Activated CD4-positive, alpha-beta T cell treated with anti-CD3 and anti-CD28 coated beads for 48 hours (primary cell): ENCODE data around the gene GEMIN5.
"Not testable (repeated sequence)": the region's sequence is repeated elsewhere in the genome, so short reads cannot be mapped to it uniquely, and the experiment has no call there.

Experiments
- DNase-seq: peaks from one replicate; pipeline ENCODE4 v3.0.0-alpha.2; 2020

GEMIN5 gene, protein sequence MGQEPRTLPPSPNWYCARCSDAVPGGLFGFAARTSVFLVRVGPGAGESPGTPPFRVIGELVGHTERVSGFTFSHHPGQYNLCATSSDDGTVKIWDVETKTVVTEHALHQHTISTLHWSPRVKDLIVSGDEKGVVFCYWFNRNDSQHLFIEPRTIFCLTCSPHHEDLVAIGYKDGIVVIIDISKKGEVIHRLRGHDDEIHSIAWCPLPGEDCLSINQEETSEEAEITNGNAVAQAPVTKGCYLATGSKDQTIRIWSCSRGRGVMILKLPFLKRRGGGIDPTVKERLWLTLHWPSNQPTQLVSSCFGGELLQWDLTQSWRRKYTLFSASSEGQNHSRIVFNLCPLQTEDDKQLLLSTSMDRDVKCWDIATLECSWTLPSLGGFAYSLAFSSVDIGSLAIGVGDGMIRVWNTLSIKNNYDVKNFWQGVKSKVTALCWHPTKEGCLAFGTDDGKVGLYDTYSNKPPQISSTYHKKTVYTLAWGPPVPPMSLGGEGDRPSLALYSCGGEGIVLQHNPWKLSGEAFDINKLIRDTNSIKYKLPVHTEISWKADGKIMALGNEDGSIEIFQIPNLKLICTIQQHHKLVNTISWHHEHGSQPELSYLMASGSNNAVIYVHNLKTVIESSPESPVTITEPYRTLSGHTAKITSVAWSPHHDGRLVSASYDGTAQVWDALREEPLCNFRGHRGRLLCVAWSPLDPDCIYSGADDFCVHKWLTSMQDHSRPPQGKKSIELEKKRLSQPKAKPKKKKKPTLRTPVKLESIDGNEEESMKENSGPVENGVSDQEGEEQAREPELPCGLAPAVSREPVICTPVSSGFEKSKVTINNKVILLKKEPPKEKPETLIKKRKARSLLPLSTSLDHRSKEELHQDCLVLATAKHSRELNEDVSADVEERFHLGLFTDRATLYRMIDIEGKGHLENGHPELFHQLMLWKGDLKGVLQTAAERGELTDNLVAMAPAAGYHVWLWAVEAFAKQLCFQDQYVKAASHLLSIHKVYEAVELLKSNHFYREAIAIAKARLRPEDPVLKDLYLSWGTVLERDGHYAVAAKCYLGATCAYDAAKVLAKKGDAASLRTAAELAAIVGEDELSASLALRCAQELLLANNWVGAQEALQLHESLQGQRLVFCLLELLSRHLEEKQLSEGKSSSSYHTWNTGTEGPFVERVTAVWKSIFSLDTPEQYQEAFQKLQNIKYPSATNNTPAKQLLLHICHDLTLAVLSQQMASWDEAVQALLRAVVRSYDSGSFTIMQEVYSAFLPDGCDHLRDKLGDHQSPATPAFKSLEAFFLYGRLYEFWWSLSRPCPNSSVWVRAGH (N-terminal part only)

DNA sequence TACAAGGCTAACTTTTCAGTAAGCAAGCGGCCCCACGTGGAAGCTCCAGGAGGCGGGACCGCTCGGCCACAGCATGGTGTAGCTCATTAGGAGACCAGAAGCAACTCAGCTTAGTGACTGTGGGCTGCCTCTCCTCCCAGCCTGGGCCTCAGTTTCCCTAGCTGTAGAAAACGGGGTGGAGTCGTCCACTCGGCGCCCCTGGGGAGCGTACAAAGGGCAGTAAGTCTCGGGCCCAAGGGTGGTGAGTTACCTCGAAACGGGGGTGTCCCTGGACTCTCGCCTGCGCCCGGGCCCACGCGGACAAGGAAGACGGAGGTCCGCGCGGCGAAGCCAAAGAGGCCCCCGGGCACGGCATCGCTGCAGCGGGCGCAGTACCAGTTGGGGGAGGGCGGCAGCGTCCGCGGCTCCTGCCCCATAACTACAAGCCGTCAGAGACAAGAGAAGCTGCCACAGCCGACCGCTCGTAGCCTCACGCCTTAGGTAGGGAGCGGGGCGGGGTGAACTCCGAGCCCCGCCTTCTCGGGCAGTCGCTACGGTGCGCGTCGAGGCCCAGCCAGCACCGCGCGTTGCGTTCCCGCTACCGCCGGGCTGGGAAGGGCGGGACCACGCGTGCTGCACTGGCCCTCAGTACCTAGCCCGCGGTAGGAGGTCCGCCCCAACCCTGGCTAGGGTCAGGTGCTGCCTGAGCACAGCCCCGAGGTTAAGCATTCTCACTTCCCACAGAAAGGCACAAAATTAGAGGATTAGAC is at the start of gene GEMIN5:
Gene GEMIN5, minus strand, starts transcription at position 494 of the 749 bp plus-strand sequence. Its CDS starts 78 bp downstream, at position 416.
- peak; percentile 90 for DNase-seq

DNA sequence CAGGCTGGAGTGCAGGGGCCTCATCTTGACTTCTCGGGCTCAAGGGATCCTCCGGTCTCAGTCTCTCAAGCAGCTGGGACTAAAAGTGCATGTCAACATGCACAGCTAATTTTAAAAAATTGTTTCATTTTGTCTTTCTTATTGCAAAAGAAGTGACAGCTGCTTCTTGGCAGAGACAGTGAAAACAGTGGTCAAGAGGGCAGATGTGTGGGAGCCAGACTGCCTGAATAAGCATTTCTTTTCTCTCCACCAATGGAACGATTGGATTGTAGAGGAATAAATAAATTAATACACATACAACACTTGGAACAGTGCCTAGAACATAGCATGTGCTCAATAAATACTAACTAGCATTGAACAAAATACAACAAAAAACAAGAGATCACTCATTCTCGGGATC is 48.1 kb upstream of the GEMIN5 start:
- no peak for DNase-seq

DNA sequence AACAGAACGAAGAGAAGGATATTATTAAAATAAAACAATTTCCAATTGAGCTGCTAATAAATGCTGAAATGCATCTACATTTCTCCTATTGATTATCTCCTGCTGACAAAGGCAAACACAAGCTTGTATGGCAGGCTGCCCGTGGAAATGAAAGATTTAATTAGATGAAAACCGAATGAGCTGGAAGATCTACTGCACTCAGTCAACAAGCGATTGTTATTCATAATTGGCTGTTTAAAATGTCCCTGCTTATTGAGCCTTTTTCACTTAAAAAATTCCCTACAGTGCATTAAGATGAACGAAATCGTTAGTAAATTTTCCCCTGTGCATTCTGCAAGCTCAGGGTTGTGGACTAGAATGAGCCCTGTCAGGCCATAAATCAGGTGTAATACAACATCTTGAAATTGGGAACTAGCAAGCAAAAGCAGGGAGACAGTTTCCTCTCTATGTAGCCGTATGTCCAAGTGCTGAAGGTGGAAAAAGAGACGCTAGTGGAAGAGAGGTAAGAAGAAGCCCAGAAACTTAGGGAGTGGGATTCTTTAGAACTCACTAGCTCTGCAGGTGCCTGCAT is 47.0 kb upstream of the GEMIN5 start:
- no peak for DNase-seq

DNA sequence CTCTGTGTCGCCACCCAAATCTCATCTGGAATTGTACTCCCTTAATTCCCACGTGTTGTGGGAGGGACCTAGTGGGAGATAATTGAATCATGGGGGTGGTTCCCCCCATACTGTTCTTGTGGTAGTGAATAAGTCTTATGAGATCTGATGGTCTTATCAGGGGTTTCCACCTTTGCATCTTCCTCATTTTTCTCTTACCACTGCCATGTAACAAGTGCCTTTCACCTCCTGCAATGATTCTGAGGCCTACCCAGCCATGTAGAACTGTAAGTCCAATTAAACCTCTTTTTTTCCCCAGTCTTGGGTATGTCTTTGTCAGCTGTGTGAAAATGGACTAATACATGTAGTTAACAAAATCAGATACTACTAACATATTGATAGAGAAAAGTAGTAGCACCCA is 40.3 kb upstream of the GEMIN5 start:
- not testable (repeated sequence) for DNase-seq

DNA sequence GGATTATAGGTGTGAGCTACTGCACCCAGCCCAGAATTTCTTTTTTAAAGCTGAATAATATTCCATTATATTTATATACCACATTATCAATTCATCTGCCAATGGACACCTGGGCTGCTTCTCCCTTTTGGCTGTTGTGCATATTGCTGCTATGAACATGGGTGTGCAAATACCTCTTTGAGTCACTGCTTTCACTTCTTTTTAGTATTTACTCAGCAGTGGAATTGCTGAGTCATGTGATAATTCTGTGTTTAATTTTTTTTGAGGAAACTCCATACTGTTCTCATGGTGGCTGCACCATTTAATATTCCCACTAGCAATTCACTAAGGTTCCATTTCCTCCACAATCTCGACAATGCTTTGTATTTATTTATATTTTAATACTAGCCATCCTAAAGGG is 39.4 kb upstream of the GEMIN5 start:
- no peak for DNase-seq

DNA sequence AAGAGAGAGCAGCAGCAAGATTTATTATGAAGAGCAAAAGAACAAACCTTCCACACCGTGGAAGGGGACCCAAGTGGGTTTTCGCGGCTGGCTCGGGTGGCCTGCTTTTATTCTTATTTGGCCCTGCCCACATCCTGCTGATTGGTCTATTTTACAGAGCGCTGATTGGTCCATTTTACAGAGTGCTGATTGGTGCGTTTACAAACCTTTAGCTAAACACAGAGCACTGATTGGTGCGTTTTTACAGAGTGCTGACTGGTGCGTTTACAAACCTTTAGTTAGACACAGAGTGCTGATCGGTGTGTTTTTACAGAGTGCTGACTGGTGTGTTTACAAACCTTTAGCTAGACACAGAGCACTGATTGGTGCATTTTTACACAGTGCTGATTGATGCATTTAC is 38.1 kb upstream of the GEMIN5 start:
- not testable (repeated sequence) for DNase-seq

DNA sequence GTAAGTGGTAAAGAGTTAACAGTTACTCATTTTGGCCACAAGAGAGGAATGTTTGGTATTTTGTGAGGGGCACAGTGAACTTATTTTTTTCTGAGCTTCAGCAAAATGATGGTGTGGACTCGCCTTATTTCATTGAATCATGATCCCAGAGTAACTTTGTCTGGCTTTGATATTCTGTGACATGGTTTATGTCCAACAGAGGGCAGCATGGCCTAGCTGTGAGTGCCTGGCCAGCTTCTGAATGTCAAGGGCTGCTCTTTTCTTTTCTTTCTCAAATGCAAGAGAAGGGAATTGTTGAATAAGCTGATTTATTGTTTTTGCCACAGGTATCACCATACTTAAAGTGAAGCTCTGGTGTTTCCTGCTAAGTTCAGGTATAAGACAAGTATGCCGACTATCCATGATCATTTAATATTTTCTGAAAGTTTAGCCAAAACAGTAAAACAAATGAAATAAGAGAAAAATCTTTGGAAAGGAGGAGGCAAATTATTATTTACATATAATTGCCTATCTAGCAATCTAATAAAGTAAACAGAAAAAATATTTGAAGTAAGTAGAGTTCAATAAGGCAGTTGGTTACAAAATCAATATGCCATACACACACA is 34.6 kb upstream of the GEMIN5 start:
- peak; percentile 5 for DNase-seq

DNA sequence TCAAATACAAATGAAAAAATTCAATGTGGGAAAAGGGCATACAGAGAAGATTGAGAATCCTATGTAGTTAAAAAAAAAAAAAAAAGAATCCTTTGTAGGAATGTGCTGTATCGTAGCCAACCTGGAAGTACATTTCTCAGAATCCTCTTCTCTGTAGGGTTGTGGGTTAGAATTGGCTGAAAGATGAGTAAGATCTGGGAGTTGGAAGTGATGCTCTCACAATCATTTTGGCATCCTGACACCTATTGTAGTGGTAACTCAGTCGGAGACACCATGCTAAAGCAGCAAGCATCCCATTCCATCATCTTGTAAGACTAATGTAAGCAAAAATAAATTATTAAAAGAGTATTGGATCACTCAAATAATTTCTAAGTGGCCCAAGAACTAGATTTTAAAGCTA is 33.5 kb upstream of the GEMIN5 start:
- DNase-seq = no peak

DNA sequence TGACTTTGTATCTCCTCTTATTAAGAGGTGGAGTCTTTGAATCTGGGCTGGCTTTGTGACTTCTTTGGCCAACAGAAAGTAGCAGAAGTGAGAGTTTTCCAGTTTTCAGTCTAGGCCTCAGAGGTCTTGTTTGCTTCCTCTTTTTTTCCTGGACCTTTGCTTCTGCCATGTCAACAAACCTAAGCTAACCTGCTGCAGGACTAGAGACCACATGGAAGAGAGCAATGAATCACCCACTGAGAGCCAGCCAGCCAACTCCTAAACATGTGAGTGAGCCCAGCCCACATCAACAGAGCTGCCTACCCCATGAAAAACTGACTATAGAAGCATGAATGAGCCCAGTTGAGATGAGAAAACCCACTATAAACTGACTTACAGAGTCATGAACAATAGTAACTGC is 32.7 kb upstream of the GEMIN5 start:
- no peak for DNase-seq

DNA sequence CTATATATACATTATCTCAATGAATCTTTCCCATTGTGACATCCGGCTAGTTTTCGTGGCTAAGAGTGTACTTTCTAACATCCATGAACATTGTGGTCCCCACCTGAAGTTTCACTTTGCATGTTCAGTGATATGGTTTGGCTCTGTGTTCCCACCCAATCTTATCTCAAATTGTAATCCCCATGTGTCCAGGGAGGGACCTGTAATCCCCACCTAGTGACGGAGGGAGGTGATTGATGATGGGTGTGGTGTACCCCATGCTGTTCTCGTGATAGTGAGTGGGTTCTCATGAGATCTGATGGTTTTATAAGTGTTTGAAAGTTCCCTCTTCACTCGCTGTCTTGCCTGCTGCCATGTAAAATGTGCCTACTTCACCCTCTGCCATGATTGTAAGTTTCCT is 30.9 kb upstream of the GEMIN5 start:
- DNase-seq = no peak

DNA sequence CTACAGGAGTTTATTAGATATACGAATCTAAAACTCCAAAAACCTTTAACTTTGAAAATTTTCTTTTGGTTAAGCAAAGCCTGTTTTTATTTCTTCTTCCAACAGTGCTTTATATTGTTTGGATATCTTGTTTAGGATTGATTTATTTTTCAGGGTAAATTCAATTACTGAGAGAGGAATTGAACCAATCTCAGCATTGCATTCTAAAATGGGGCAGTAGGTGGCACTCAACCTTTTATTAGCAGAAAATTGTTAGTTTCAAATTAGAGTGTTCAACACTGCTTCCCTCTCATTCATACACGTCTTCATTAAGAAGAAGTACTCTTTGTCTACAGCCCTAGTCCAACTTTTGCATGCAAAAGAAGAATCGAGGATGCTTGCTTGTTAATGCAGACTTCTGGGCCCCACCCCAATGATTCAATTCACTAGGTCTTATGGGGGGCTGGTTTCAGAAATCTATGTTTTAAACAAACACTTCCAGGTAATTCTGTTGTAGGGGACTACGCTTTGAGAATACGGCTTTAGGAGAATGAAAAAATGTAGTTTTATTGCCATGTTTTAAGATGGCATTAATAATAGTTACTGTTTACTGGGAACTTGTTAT is 29.5 kb upstream of the GEMIN5 start:
- DNase-seq = no peak

DNA sequence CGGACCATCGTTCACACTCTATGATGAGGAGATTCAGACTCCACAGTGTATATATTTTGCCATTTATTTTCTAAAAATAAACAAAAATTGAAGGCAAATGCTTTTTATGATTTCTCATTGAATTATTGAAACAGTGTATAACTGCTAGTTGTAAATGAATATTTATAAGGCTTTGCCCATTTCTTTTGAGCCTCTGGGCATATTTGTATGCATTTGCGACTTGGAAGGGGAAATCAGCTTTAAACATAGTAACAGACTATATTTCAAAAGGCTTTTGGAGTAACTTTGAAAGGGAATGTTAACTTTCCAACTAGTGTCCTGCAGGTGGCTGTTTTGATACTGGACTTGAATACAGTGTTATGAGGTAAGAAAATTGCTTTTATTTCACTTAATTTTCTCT is 28.9 kb upstream of the GEMIN5 start:
- no peak for DNase-seq

DNA sequence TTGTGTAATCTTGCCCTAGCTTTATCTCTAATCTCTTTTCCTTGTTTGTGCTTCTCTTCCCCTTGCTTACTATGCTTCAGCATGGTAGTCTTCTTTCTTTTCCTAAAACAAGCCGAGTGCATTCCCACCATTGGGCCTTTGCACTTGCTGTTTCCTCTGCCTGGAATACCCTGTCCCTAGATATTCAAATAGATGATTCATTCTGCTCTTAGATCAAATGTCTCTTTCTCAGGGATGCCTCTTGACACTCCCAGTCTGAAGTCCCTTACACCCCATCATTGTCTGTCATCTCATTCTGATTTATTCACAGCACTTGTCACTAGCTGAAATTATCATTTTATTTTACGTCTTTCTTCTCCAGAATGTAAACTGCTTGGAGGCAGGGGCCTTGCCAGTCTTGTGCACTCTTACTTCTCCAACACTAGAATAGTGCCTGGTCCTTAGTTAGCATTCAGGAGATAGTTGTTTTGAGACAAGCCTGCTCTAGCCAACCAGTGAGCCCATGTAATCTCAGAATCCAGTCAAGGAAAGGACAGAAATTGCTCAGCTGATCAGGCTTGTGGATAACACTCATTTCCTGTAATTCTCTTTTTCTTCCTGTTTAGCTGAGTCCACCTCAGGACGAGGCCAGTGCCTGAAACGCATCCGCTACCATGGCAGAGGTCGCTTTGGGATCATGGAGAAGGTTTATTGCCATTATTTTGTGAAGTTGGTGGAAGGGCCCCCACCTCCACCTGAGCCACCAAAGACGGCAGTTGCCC is 28.2 kb upstream of the GEMIN5 start:
- DNase-seq = no peak

DNA sequence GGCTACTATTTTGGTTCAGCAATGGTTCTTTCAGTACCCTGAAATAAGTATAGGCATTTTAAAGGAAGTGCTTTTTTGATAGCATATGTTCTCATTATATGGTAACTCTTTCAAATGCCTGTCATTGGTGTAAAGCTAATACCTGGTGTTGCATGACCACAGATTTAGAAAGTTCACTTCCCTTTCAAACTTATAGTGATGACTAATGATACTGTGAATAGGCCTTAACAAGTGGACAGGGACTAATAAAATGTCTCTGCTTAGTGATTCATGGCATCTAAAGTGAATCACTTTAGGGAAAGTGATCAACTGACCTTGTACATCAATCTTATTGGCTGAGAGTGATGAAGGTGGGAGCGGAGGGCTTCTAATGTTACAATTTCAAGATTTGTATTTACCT is 24.5 kb upstream of the GEMIN5 start:
- no peak for DNase-seq

DNA sequence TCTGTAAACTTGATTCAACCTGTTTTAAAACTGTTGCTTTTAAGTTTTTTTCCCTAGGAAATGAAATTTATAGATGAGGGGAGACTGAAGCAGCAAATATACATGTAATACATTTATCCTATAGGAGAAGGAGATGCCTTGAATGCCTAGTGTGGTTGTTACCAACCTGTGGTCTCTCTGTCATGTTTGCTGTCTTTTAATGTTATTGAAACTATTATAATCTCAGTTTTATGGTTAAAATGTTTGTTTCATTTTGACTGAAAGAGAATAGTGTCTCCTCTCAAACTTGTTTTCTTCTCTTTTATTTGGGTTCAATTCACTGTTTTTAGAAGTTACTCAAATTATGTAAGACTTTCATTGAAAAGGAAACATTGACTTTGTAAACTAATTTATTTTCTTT is 18.7 kb upstream of the GEMIN5 start:
- no peak for DNase-seq

DNA sequence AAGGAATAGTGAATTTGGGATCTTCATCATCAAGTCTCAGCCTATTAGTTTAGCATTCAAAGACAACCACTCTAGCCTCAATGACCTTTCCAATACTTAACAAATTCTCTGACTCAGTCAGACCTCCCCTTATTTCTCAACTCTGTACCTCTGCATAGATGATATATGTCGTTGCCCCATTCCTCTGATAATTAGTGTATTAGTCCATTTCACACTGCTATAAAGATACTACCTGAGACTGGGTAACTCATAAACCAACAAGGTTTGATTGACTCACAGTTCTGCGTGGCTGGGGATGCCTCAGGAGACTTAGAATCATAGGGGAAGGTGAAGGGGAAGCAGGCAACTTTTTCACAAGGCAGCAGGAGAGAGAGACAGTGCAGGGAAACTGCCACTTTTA is 11.8 kb upstream of the GEMIN5 start:
- DNase-seq = no peak

DNA sequence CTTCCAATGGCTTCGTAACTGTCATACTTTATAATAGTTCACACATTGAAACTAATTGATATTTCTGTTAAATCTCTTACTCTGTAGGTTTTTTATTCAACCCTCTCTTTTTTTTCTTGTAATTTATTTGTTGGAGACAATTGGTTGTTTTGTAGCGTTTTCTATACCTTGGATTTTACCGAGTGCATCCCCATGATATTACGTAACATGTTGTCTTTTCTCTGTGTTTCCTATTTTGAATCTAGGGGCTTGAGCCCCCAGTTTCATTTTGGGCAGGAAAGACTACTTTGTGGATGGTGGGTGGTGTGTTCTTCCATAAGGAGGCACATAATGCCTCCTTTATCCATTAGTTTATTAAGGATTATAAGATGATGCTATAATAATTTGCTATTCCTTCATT is 10.3 kb upstream of the GEMIN5 start:
- no peak for DNase-seq

DNA sequence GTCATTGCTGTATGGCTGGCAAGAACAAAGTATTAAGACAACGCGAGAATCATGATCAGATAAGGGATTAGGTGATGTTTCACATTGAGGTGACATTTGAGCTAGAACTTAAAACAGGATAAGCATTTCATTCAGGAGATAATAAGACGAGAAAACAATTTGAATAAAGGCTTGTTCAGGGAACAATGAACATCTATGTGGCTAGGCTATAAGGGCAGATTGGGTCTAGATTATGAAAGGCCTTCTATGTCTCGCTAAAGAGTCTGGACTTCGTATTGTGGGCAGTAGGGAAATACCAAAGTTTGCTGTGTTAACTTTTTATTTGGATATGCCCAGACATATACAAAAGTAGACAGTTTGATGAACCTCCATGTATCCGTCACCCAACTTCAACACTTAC is 9.8 kb upstream of the GEMIN5 start:
- no peak for DNase-seq

DNA sequence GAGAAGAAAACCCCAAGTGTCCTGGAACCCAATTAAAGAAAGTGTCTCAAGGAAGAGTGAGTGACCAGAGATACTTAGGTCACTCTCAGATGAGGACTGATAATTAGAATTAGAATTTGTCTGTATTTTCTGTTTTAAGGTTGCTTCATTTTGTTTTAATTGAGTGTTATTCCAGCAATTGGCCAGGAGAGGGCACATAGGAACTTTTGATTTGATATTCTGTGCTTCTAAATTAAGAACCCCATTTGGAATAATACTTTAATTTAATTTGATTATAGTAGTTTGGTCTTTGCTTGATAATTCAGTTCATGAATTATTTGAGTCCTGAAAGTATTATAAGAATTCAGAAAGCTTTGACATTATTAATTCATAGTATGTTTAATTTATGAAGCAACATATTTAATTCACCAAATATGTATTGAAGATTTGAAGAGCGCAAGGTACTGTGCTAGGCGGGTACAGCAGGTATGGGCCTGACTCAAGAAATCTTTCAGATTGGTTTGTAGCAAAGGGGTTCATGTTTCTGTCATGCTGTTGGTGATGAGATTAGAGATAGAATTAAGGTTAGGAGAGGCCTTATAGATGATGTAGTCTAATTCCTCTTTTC is 7.8 kb upstream of the GEMIN5 start:
- DNase-seq = no peak

DNA sequence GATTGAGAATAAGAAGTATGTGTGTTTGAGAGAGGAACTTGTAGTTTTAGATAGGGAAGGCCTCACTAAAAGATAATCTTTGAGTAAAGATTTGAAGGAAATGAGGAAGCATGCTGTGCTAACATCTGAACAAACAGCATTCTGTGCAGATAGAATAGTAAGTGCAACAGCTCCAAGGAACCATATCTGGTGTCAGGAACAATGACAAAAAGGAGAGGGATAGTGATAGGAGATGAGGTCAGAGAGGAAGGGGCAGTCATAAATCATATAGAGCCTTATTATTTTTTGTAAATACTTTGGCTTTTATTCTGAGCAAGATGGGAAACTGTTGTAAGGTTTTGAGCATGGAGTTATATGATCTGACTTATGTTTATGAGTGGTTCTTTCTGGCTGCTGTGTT is 6.7 kb upstream of the GEMIN5 start:
- no peak for DNase-seq
